HL-60 (cell line): Measurements from ENCODE around the gene RAC3.

Experiments used
- POLR2AphosphoS5 ChIP-seq: IDR thresholded peaks from 2 replicates; pipeline ENCODE4 v1.6.1; 2012; ENCODE audit warnings: low read depth
- TF ChIP-seq, protein P1 (sequence below): IDR thresholded peaks from one replicate; pipeline ENCODE4 v1.5.1; 2011; ENCODE audit warnings: low read length, control low read depth, inconsistent platforms; ENCODE audit not compliant: insufficient read depth
- TF ChIP-seq, protein P2 (sequence below): IDR thresholded peaks from 2 replicates; pipeline ENCODE4 v1.6.1; 2012; ENCODE audit warnings: low read depth; ENCODE audit not compliant: insufficient replicate concordance

DNA sequence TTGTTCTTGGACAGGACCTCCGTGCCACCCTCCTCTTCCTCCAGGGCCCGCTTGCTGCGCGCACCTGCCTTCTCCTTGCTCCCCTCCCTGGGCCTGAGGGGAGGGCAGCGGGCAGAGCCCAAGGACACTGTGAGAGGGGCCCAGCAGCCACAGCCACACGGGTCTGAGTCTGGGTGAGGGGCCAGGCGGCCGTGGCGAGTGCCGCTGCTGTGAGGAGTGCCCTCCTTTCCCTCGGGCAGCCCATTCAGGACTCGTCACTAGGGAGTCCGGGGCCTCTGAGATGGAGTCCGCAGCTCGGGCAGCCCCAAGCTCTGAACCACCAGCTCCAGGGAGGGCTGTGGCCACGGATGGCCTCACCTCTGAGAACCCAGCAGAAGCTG is 28.5 kb downstream of the RAC3 start:
- TF ChIP-seq, protein P1, sequence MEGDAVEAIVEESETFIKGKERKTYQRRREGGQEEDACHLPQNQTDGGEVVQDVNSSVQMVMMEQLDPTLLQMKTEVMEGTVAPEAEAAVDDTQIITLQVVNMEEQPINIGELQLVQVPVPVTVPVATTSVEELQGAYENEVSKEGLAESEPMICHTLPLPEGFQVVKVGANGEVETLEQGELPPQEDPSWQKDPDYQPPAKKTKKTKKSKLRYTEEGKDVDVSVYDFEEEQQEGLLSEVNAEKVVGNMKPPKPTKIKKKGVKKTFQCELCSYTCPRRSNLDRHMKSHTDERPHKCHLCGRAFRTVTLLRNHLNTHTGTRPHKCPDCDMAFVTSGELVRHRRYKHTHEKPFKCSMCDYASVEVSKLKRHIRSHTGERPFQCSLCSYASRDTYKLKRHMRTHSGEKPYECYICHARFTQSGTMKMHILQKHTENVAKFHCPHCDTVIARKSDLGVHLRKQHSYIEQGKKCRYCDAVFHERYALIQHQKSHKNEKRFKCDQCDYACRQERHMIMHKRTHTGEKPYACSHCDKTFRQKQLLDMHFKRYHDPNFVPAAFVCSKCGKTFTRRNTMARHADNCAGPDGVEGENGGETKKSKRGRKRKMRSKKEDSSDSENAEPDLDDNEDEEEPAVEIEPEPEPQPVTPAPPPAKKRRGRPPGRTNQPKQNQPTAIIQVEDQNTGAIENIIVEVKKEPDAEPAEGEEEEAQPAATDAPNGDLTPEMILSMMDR = no peak
- no peak for TF ChIP-seq POLR2AphosphoS5
- TF ChIP-seq, protein P2, sequence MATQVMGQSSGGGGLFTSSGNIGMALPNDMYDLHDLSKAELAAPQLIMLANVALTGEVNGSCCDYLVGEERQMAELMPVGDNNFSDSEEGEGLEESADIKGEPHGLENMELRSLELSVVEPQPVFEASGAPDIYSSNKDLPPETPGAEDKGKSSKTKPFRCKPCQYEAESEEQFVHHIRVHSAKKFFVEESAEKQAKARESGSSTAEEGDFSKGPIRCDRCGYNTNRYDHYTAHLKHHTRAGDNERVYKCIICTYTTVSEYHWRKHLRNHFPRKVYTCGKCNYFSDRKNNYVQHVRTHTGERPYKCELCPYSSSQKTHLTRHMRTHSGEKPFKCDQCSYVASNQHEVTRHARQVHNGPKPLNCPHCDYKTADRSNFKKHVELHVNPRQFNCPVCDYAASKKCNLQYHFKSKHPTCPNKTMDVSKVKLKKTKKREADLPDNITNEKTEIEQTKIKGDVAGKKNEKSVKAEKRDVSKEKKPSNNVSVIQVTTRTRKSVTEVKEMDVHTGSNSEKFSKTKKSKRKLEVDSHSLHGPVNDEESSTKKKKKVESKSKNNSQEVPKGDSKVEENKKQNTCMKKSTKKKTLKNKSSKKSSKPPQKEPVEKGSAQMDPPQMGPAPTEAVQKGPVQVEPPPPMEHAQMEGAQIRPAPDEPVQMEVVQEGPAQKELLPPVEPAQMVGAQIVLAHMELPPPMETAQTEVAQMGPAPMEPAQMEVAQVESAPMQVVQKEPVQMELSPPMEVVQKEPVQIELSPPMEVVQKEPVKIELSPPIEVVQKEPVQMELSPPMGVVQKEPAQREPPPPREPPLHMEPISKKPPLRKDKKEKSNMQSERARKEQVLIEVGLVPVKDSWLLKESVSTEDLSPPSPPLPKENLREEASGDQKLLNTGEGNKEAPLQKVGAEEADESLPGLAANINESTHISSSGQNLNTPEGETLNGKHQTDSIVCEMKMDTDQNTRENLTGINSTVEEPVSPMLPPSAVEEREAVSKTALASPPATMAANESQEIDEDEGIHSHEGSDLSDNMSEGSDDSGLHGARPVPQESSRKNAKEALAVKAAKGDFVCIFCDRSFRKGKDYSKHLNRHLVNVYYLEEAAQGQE = no peak
